Medulla oblongata (tissue), 1 donor: ENCODE results near the gene DNMT1.

Source experiments
- DNase-seq: peaks from one replicate; pipeline ENCODE4 v3.0.0-alpha.2; 2015; ENCODE audit errors: extremely low spot score

The DNMT1 gene

DNA sequence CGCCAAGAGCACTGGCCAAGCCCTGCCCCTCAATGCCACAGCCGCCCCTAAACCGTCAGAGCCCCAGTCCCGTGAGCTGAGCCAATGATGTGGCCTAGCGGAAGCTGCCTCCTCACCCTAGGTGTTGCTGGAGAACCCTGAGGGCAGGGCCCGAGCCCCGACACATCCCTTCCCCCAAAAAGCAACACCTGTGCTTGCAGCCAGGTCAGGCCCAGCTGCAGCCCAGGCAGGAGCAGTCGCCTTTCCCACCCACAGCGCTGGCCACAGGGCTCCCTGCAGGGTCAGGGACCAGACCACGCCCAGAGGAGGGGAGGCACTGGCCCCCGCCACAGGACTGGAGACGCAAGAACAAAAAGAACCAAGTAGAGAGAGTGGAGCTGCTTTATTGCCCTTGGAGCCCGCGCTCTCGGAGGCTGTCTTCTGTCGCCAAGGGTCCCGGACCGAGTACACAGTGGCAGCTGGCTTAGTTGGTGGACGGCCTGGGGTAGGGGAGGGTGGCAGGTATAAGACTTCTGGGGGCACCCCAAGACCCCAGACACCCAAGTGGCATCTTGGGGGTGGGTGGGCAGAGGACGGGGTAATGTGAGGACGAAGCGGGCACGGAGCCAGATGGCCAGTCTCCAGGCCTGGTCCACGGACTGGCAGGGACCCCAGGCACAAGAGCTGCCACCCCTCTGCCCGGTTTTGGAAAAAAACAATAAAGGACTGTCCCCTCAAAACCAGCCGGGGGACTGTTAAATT lies 79.9 kb downstream of the DNMT1 start:
- DNase-seq: no peak

DNA sequence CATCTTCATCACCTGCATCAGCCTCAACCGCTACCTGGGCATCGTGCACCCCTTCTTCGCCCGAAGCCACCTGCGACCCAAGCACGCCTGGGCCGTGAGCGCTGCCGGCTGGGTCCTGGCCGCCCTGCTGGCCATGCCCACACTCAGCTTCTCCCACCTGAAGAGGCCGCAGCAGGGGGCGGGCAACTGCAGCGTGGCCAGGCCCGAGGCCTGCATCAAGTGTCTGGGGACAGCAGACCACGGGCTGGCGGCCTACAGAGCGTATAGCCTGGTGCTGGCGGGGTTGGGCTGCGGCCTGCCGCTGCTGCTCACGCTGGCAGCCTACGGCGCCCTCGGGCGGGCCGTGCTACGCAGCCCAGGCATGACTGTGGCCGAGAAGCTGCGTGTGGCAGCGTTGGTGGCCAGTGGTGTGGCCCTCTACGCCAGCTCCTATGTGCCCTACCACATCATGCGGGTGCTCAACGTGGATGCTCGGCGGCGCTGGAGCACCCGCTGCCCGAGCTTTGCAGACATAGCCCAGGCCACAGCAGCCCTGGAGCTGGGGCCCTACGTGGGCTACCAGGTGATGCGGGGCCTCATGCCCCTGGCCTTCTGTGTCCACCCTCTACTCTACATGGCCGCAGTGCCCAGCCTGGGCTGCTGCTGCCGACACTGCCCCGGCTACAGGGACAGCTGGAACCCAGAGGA lies 80.6 kb downstream of the DNMT1 start:
- no peak for DNase-seq

DNA sequence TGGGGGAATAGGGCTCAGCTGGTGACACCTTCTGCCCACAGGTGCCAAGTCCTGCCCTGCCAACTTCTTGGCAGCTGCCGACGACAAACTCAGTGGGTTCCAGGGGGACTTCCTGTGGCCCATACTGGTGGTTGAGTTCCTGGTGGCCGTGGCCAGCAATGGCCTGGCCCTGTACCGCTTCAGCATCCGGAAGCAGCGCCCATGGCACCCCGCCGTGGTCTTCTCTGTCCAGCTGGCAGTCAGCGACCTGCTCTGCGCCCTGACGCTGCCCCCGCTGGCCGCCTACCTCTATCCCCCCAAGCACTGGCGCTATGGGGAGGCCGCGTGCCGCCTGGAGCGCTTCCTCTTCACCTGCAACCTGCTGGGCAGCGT lies 81.2 kb downstream of the DNMT1 start:
- DNase-seq: no peak

DNA sequence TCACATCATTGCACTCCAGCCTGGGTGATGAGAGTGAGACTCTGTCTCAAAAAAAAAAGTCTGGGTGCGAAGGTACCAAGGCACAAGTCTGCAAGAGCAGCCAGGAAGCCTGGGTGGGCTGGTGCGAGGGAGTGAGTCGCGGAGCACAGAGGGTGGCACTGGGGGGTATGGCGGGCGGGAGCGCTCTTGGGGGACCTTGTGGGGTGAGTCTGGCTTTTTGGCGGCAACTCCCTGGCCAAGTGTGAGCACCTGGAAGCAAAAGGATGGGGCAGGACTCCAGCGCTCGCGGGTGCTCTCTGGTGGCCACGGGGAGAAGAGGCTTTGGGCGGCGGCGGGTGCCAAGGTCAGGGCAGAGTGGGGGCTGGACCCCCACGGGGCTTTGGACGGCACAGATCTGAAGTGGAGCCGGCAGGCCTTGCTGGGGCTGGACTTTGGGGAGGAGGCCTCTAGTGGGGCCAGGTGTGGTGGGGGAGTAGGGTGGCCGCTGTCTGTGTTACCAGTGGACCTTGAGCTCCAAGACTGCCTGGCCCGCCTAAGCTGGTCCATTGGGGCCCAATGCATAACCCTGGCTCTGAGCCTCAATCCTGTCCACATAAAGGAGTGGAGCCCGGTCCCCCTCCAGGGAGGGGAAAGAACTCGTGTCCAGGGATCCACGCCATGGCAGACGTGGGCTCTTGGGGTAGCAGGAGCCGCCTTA lies 81.7 kb downstream of the DNMT1 start:
- DNase-seq: no peak

DNA sequence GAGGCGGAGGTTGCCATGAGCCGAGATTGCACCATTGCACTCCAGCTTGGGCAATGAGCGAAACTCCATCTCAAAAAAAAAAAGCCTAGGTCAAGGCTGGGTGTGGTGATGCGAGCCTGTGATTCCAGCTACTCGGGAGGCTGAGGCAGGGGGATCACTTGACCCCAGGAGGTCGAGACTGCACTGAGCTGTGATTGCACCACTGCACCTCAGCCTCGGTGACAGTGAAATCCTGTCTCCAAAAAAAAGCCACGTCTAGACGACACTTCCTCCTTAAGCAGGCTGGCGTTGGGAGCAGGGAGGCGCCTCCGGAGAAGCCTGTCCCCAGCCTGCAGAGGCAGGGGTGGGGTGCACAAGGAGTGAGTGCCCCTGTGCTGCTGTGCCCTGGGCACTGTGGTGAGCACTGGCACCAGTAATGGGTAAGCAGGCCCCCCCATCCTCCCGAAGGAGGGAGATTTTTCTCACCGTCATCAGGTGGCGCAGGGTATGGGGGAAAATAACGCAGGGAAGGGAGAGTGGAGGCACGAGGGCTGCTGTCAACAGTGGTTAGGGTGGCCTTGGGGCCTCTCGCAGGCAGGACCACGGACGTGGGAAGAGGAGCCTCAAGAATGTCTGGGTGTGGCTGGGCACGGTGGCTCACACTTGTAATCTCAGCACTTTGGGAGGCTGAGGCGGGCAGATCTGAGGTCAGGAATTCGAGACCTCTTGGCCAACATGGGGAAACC lies 82.6 kb downstream of the DNMT1 start:
- DNase-seq: peak; percentile 57

GRCh38 chr19:10111405-10111811 lies 83.3 kb downstream of the DNMT1 start, which contains the start of gene P2RY11:
Gene P2RY11 (plus strand): TSS chr19:10111693. CDS start chr19:10111722, 29 bp downstream.
- peak; percentile 67 for DNase-seq

- no peak for DNase-seq
Measured at GRCh38 chr19:10110972-10111317, 83.8 kb downstream of the DNMT1 start.

DNA sequence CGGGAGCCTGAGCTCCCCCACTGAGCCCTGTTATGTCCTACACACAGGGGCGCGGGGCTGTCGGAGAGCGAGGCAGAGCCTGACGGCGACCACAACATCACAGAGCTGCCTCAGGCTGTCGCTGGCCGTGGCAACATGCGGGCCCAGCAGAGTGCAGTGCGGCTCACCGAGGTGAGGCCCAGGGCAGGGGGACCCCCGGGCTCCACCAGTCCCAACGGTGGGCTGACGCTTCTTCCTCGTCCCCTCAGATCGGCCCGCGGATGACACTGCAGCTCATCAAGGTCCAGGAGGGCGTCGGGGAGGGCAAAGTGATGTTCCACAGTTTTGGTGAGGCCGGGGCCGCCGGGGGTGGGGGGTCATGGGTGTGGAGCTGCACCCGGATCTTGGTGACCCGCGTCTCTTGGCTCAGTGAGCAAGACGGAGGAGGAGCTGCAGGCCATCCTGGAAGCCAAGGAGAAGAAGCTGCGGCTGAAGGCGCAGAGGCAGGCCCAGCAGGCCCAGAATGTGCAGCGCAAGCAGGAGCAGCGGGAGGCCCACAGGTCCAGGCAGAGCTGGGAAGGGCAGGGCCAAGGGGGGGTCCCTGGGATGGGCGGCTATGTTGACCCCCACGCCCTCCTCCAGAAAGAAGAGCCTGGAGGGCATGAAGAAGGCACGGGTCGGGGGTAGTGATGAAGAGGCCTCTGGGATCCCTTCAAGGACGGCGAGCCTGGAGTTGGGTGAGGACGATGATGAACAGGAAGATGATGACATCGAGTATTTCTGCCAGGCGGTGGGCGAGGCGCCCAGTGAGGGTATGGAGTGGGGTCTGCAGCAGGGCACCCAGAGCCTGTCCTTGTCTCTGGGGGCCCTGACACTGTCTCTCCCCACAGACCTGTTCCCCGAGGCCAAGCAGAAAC lies 84.4 kb downstream of the DNMT1 start:
- no peak for DNase-seq

DNA sequence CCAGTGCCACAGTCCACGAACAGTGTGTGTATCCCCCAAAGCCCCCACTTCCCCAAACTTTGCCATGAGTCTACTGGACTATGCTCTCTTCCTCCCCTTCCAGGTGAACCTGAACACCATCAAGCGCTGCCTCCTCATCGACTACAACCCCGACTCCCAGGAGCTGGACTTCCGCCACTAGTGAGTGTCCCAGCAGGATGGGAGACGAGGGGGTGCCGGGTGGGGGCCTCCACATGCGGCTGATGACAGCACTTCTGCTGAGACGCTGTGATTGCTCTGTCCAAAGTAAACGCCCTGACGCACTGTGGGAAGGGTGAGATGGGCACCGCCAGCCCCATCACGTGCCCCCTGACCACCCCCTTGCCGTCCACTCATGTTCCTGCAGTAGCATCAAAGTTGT lies 85.2 kb downstream of the DNMT1 start:
- no peak for DNase-seq

DNA sequence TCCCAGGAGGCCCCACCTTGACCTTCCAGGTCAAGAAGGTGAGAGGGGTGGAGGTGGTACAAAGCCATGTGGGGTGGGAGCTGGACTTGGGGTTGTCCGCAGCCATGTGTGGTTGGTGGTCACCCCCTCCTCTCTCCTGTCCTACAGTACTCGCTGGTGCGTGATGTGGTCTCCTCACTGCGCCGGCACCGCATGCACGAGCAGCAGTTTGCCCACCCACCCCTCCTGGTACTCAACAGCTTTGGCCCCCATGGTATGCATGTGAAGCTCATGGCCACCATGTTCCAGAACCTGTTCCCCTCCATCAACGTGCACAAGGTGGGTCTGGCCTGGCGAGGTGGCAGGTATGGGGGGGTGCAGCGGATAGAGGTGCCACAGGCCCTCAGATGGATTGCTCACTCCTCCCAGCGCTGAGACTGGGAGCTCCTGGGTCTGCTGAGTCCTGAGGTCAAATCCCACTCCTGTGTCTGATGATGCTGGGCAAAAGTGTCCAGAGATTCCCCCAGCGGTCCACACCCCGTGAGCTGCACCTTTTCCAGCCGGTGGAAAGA lies 86.9 kb downstream of the DNMT1 start:
- DNase-seq: no peak

- DNase-seq: no peak
Measured at GRCh38 chr19:10107254-10107653, 87.5 kb downstream of the DNMT1 start.

DNA sequence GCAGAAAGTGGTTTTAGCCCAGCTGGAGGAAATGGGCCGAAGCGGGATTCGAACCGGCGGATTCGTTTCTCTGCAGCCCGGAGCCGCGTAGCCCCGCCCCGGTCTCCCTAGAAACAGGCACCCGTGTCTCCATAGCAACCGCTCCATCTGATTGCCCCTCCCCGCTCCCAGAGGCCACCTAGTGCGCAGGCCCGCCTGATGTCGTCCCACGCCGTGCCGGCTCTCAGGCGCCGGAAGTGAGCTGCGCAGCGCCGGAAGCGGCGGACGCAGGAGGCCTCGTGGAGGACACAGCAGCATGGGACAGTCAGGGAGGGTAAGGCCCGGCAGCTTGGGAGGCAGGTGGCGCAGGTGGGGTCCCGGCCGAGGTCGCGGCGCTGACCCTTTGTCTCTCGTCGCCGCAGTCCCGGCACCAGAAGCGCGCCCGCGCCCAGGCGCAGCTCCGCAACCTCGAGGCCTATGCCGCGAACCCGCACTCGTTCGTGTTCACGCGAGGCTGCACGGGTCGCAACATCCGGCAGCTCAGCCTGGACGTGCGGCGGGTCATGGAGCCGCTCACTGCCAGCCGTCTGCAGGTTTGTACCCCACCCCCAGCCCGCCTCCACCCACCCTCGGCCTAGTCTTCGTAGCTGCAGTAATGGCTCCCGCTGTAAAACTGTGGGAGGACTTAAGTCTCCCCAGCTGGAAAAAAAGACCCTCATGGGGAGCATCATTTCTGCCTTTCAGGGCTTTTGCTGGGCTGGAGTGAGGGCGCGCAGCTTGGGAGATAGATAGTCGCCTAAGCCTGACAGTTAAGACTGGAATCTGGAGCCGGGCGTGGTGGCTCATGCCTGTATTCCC lies 88.4 kb downstream of the DNMT1 start, which contains the start of gene PPAN:
TSS of gene PPAN (plus strand) at position 263 of the 837 bp plus-strand sequence. CDS start at position 296, 33 bp downstream.
- DNase-seq: peak; percentile 98

DNA sequence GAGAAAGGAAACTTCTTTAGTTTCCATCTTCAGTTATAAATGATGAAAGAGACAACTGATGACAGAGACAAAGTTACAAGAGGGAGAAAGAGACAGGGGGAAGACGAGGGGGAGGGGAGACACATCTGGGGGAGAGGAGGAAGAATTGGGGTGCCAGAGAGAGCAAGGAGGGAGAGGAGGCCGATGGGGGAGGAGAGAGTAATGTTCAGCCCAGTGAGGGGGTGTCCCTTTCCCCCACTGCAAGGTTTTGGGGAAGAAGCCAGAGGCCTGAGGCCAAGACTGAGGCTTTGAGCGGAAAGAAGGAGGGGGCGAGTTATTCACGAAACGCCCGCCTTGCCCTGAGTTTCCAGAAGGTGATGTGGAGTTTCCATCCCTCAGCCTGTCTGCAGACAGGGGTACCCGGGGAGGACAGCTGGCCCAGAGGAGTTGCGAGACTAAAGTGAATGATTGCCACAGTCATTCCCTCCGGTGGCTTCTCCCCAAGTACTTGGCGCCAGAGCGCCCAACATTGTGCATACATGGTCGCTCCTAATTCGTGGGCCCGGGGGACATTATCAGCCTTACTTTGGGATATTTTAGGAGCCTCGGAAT lies 89.1 kb downstream of the DNMT1 start:
- no peak for DNase-seq

- no peak for DNase-seq
Measured at GRCh38 chr19:10104665-10105508, 89.9 kb downstream of the DNMT1 start.

- no peak for DNase-seq
Measured at GRCh38 chr19:10104130-10104513, 90.6 kb downstream of the DNMT1 start.

- no peak for DNase-seq
Measured at GRCh38 chr19:10102787-10103236, 91.9 kb downstream of the DNMT1 start.

GRCh38 chr19:10100163-10100785 lies 94.5 kb downstream of the DNMT1 start:
- DNase-seq: no peak

- no peak for DNase-seq
Measured at GRCh38 chr19:10096615-10096963, 98.2 kb downstream of the DNMT1 start.
